GM21576 (cell line): ENCODE data around the gene DPYSL3.
A peak's percentile ranks its signal among the peaks of the same experiment; 100 is the strongest.

Experiments used
- ATAC-seq: cut with Tn5 transposase; IDR thresholded peaks from one replicate; pipeline ENCODE4 v1.9.1; 2021; ENCODE audit warnings: mild to moderate bottlenecking, moderate library complexity; ENCODE audit not compliant: unreplicated experiment

DPYSL3 gene

GRCh38 chr5:147474140-147474539, 35.7 kb downstream of the DPYSL3 start:
- ATAC-seq = no peak

DNA sequence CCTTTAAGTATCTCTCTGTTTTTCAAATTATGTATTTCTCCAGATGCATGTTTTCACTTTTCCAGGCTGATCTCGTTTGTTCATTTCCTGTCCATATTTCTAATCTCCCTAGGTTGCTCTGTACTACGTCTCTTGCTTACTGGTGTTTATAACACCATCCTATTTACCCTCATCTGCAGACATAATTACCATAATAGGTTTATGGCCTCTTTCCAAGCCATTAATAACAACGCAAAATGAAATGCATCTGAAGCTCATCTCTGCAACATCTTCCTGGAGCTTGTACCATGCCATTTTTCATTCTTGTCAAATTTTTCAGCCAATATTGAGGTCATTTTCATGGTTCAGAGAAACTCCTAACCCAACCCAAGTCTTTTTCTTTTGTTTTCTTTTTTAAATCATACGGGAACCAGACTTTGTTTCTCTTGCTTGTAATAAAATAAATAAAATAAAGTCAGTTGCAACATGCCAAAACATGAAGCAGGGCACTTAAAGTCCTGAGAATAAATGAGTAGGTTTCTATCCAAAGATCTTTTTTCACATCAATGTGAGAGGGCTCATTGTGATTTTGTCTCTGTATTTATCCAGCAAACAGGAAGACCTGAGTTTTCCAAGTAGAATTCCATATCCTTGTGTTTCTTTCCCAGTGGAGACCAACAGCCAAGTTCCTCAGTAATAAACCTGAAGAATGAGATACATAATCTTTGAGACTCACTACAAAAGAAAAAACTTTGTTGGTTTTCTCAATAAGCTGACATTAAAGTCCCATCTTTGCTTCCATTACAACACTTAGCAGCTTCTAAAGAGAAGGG, 37.0 kb downstream of the DPYSL3 start:
- no peak for ATAC-seq

- ATAC-seq = no peak
Observed at GRCh38 chr5:147467973-147468508, 41.8 kb downstream of the DPYSL3 start.

- ATAC-seq = no peak
Observed at GRCh38 chr5:147466360-147466980, 43.4 kb downstream of the DPYSL3 start.

- no peak for ATAC-seq
Observed at GRCh38 chr5:147465747-147466146, 44.1 kb downstream of the DPYSL3 start.

GRCh38 chr5:147464211-147464610, 45.7 kb downstream of the DPYSL3 start:
- peak; percentile 46 for ATAC-seq

GRCh38 chr5:147461915-147462314, 48.0 kb downstream of the DPYSL3 start:
- no peak for ATAC-seq

DNA sequence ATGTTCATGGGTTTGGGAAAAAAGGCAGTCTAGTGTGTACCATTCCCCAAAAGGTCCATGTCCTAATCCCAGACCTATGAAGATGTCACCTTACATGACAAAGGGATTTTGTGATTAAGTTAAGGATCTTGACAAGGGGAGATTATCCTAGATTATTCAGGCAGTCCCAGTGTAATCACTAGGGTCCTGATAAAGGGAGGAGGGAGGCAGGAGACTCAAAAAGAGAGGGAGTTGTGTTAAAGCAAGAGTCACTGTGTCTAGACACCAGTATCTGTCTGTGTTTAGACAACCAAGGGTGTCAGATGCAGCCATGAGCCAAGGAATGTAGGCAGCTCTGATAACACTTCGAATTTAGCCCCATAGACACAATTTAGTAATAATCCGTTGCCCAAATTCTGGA, 49.5 kb downstream of the DPYSL3 start:
- no peak for ATAC-seq

GRCh38 chr5:147458581-147458980, 51.3 kb downstream of the DPYSL3 start:
- ATAC-seq = no peak

- ATAC-seq = no peak
Observed at GRCh38 chr5:147455822-147456450, 53.9 kb downstream of the DPYSL3 start.

DNA sequence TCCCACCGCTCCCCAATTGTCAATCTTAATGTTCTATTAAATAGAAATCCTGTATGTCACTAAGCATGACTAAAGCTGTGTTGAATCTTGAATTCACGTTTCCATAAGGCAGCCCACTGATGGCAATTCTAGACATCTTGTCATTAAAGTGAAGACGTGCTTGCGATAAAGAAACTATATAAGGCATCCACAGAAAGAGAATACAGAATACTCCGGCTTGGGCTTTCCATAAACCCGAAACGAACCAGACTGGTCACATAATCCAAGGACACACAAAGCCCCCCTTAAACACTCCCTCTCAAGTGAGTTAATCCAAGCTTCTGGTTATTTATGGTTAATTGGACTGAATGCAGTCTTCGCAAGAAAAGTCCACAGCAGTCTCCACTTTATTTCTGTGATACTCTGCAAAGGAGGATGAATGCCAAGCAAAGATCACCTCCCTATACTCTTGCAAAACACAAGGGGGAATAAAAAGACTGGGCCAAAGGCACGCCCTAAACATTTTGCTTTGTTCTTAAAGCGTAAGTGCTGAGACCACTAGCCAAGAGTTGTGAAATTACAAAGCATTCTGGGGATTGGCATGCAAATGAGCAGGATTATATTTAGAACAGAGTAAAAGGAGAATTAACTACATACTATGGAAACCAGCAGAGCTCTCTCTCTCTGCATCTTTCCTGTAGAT, 54.7 kb downstream of the DPYSL3 start:
- ATAC-seq = peak; percentile 57

DNA sequence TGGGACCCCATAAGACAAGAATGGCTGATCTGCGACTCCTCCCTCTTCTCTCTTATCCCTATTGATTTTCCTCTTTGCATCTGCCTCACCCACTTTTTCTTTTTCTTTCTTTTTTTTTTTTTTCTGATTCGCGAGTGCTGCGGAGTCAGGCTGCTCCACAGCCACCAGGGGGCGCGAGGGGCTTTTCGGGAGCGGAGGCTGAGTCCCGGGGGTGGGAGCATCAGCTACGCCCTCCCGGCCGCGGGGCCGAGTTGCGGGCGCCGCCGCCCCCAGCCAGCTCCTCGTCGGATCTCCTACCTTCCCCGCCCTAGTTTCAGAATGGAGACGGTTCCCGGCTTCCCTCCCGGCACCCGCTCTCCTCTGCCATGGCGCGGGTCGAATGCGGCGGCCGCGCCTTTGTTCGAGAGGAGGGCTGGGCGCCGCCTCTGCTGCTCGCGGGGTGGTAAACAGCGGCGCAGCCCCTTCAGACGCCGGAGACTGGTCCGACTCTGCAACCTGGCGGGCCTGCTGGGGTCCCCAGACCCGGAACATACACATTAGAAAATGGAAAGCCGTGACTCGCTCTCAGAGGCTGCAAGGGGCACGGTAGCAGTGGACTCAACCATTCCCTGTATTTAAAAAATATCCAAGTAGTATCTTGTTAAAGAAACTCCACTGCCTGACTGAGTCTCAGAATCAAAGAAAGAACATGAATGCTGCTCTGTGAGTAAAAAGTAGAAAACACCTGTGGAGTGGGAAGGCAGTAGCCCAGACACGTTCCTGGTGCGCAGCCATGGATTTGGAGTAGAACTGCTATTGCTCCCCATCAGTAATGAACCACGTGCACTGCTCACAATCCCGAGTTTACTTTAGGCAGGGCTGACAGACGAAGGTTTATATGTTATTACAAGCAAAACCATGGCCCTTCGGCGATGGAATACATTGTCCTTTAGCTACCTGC, 55.7 kb downstream of the DPYSL3 start:
- ATAC-seq = peak; percentile 69

DNA sequence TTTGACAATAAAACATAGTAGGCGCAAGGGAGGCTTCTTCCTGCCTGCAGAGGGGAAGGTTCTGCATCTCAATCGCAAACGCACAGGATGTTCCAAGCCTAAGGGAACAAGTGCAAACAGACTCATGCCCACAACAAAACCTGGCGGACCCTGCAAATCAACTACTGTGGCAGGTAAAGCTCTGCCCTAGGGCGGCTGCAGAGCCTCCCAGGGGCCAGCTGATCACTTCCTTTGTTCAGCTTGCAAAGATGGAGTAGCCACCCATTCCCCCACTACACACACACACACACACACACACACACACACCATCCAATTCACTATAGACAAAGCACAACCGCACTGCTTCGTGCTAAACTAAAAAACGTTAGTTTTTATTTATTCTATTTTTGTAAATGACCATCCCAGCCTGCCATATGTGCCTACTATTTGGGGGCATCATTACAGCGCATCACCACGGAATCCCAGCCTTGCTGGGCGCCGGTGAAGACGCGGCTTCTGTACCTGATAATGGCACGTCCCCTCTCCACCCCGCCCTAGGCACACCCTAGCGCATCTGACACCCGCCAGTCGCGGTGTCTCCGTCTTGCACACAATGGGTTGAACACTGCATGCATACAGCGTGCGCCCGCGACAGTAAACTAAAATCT, 57.6 kb downstream of the DPYSL3 start:
- no peak for ATAC-seq

- no peak for ATAC-seq
Observed at GRCh38 chr5:147451193-147451592, 58.7 kb downstream of the DPYSL3 start.

GRCh38 chr5:147450606-147451005, 59.3 kb downstream of the DPYSL3 start:
- ATAC-seq = no peak

- no peak for ATAC-seq
Observed at GRCh38 chr5:147448766-147449165, 61.1 kb downstream of the DPYSL3 start.

DNA sequence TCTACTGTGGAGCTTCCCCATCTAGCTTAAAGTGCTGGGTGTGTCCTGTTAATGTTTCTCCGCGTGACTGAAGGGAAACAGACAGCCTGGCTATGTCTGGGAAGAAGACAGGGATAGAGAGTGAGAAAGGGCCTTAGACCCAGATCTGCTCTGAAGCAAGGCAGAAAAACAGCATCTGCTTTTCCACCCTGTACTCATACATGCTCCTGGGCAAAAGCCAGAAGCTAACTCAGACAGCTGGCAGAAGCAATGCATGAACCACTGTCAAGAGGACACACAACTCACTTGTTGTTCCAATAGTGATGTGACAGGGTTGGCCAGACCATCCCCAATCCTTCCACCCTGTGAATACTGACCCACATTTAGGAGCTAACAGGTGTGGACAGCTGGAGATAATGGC, 63.3 kb downstream of the DPYSL3 start:
- no peak for ATAC-seq

DNA sequence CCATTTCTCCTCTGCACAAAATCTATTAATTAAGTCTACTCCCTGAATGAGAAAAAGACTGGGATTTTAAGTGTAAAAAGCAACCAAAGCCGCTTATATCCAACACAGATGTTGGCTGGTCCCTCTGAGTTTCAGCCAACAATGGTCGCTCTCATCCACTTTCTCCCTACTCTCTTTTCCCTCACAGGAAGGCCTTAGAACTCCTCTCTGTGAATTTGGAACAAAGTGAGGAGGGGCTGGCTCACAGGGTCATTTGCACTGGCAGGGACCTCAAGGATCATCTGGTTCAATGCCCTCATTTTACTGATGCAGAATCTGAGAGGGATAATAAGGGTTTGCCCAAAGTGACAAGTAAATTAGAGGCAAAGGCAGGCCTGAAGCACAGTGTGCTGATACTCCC, 64.0 kb downstream of the DPYSL3 start:
- ATAC-seq = no peak

- no peak for ATAC-seq
Observed at GRCh38 chr5:147445090-147445489, 64.8 kb downstream of the DPYSL3 start.

GRCh38 chr5:147442224-147442623, 67.6 kb downstream of the DPYSL3 start:
- ATAC-seq = no peak
